Stimulated activated CD4-positive, alpha-beta T cell treated with anti-CD3 and anti-CD28 coated beads, Interleukin-12 subunit alpha, Interleukin-12 subunit beta, amount 100 ng/mL, for 48 hours (primary cell): ENCODE results near the gene CD93.
A peak's percentile ranks its signal among the peaks of the same experiment; 100 is the strongest.

Source experiments
- DNase-seq, 3 donors: peaks; one replicate each; pipeline ENCODE4 v3.0.0-alpha.2; 2020; ENCODE audit warnings: low read depth in 2 of 3, low spot score in 1 of 3

The CD93 gene

GRCh38 chr20:23061734-23062561, 24.2 kb downstream of the CD93 start:
- DNase-seq: no peak

- no peak for DNase-seq
Observed at GRCh38 chr20:23061262-23061661, 24.9 kb downstream of the CD93 start.

DNA sequence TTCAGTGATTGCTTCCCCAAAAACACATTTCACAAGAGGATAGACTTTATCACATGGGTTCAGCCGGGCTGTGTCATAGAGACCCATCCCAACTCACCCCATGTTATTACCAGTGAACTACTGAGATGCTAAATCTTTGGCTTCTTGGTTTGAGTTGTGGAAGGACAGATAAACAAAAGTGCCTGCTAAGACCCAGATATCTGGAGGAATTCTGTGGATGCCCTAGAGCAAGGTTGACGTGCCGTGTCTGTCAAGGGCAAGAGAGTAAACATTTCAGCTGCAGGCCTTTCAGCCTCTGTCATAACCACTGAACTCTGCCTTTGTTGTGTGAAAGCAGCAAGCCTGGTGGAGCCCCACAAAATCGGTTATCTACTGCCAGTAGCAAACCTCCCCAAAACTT, 25.5 kb downstream of the CD93 start:
- no peak for DNase-seq

DNA sequence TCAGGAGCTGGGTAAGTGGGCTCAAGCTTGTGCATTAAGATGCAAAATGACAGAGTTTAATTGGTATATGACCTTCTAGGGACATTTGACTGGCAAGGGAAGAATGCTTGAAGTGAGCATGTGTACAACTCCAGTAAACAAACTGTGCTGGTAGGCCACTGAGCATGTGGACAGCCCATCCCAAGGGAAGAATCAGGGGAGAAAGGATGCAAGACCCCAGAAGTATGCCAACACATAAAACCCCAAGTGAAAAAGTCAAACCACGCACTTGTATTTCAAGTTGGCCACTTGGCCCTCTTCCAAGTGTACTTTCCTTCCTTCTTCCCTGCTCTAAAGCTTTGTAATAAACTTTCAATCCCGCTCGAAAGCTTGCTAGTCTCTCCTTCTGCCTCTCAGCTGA, 26.3 kb downstream of the CD93 start:
- no peak for DNase-seq

- DNase-seq: no peak
Observed at GRCh38 chr20:23059001-23059400, 27.1 kb downstream of the CD93 start.

- DNase-seq: no peak
Observed at GRCh38 chr20:23058240-23058639, 27.9 kb downstream of the CD93 start.

DNA sequence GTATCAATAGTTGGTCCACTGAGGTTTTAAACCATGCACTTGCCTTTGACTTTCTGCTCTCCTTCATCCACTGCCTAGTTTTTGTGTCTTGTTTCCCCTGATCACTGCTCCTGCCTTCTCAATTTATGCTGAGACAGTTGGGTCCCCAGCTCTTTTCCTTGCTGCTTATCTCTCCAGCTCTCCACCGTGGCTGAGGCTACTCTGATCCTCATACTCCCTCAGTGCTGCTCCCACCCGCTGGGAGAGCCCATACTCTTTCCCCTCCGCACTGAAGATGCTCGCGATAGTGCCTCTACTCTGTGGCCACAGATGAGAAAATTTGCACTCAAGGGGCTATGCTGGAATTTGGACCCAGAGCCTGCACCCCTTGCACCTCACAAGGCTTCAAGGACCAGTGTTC, 33.2 kb downstream of the CD93 start:
- DNase-seq: no peak

DNA sequence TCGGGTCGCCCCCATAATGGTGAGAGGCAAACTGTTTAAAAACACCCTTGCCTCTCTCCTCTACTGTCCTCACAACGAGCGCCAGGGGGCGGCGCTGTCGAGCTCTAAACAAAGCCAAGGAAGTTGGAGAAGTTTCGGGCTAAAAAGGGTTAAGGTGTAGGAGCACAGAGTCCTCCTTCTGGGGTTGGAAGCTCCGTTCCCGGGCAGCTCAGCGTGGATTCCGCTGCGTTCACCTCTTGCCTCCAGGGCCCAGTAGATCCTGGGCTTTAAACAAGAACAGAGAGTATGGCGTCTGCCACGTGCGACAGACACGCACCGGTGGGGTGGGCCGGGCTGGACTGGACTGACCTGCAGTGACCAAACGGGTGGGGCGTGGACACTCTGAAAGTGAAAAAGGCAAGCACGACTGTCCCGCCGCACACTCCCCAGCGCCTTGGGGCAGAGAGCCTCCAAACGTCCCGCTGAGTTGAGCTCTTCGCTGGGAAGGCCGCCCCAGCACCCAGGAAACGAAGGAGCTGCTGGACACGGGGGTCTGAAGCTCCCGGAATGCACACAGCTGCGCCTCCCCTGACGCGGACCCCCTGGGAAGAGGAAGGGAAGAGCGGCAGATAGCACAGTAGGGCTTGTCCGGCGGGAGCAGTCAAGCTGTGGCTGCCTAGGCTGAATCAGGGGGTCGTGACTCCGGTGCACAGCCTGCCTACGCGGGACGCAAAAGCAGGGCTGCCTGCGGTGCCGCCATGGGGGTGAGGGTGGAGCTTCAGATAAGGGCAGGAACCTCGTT, 35.1 kb downstream of the CD93 start:
- DNase-seq: peak in 2 of 3 donors; percentile 12 to 46

DNA sequence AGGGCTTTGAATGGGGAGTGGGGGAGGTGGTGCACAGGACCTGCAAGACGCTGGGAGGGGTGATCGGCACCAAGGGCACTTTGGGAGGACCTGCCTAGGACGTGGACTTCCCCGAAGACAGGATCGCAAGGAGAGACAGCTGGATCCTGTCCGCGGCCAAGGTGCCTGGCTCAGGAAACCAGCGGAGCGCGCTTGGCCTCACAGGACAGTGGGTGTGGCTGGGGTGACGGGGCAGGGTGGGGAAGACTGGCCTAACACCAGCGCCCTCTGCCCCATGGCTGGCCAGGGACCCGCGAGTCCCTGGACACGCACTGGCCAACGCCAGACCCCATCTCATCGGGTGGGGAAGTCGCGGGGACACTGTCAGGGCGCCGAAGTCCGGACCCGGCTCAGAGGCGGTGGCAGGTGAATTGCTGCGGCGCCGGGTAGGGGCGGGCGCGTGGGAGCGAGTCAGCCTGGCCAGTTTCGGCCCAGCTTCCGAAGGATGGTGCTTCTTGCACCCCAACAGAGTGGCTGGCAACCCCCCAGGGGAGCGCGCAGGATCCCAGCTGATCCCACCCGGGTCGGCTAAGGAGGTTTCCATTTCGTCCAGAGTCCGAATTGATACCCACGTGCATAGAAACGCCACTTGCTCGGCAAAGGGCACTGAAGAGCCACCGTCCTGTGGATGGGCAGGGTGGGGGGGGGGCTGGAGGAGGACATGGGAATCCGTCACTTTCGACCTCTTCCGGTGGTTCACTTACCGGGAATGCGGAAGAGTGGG, 35.9 kb downstream of the CD93 start:
- DNase-seq: no peak

GRCh38 chr20:23049201-23050075, 36.7 kb downstream of the CD93 start, which contains the start of gene THBD:
Gene THBD, minus strand, starts transcription at chr20:23049672. Its CDS starts 168 bp downstream, at chr20:23049504.
- no peak for DNase-seq

GRCh38 chr20:23048283-23049200, 37.6 kb downstream of the CD93 start:
- peak in 2 of 3 donors; percentile 7 to 9 for DNase-seq

DNA sequence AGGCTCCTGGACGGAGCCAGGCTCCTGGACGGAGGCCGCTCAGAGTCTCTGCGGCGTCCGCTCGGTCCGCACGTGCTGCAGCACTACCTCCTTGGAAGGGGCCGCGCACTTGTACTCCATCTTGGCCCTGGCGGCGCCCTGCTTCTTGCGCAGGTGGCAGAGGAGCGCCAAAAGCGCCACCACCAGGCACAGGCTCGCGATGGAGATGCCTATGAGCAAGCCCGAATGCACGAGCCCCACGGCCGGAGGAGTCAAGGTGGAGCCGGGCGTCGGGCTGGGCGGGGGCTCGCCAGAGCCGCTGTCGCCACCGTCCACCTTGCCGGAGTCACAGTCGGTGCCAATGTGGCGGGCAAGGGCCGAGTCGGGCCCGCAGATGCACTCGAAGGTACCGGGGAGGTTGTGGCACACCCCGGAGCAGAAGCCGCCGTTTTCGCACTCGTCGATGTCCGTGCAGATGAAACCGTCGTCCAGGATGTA, 38.3 kb downstream of the CD93 start:
- DNase-seq: no peak

- no peak for DNase-seq
Observed at GRCh38 chr20:23047001-23047737, 39.0 kb downstream of the CD93 start.

GRCh38 chr20:23046431-23046830, 39.7 kb downstream of the CD93 start:
- DNase-seq: no peak

DNA sequence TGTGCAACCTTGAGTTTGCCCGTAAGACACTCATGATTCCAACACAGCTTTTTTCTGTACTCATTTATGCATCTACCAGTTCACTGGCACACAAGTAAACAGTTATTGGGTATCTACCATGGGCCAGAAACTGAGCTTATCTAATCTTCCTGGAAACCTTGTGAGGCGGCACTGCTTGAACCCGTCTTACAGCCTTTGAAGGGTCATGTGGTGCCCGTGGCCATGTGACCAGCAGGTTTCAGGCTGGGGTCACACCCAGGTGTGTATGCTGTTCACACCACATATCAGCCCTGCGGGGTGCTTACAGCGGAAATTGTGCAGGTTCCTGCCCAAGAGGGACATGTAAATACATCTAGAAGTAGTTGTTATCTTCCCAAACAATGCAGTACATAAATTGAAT, 42.7 kb downstream of the CD93 start:
- DNase-seq: no peak

DNA sequence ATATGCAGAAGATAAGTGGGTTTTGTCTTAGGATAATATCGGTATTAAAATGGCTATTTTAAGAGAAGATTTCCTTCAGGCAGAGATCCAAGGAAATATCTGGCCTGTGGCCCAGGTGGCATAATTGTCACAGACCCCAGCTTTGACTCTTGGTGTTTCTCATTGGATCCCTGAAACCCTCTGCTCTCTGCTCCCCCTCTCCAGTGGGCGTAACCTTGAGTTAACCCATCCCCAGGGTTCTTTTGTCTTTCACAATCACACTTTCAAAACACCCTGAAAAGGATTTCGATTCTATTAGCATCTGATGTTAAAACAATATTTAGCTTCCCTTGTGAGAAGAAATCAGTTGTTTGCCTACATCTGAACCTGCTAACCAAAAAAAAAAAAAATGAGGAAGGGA, 43.9 kb downstream of the CD93 start:
- DNase-seq: no peak

DNA sequence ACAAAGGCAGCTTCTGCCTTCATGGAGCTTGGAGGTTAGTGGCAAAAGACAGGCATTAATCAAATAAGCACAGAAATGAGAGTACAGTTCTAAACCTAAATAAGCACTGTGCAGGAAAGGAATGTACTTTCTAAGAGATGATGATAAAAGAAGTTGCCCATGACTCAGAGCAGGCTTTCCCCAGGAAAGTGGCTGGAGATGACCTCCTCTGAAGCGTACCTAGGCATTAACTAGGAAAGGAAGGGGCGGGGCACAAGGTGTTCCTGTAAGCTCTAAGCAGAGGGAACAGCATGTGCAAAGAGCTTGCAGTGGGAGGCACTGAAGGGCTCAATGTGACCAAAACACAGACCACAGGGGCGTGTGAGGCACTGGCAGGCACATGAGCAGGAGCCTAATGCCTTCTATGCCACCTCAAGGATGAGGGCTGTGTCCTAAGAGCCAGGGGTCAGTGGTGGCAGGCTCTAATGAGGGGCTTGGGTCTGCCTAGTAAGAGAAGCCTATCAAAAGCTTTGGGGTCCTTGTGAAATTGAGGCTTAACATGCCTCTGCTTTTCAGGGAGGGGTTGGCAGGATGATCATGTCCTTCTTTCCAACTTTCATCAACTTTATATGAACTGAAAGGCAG, 46.1 kb downstream of the CD93 start:
- DNase-seq: no peak

DNA sequence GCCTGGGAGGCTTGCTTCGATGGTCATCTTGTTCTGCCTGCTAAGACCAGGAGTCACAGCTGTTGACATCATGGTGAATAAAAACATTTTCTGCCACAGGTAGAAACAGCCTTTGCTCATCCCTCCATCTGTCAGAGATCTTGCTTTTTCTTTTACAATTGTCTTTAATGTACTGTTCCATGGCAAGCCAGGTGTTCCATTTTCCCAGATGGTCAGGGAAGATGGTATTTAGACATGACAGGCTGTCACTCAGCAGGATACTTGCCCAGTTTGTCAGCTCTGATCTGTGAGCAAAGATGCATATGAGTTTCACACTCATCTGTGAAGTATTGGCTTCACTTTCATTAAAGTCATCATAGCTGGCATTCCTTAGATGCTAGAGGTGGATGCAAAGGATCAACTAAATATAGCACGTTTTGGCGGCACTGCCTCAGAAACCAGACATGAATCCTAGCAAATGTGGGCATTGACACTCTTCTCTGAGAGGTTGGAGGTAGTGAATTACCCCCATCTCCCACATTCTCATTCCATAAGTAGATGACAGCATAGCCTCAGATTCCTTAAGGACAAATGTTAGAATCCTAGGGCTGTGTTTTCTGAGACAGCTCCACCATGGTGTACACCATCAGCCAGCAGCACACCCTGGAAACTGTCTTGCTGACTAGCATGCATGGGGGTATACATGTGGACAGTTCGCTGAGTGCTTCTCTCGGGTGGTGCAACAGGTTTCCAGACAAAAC, 46.8 kb downstream of the CD93 start:
- DNase-seq: no peak
